DMS79 (cell line): Measurements from ENCODE around the gene SPATA2L.

Experiments used
- DNase-seq: peaks from one replicate; lab custom pipeline; 2025; lab: John Stamatoyannopoulos, UW

Gene SPATA2L

GRCh38 chr16:89701425-89702406 is at the start of gene SPATA2L:
SPATA2L (minus strand) TSS chr16:89701705; CDS start chr16:89701232, 473 bp downstream.
- peak; percentile 82 for DNase-seq

GRCh38 chr16:89749637-89750036 is 48.1 kb upstream of the SPATA2L start:
- no peak for DNase-seq

- DNase-seq: no peak
Observed at GRCh38 chr16:89748921-89749320, 47.4 kb upstream of the SPATA2L start.

- DNase-seq: no peak
Observed at GRCh38 chr16:89748076-89748475, 46.6 kb upstream of the SPATA2L start.

- DNase-seq: no peak
Observed at GRCh38 chr16:89746043-89746442, 44.5 kb upstream of the SPATA2L start.

GRCh38 chr16:89744813-89745212 is 43.3 kb upstream of the SPATA2L start:
- DNase-seq: no peak

GRCh38 chr16:89742948-89743347 is 41.4 kb upstream of the SPATA2L start:
- DNase-seq: no peak

GRCh38 chr16:89741342-89742014 is 40.0 kb upstream of the SPATA2L start:
- no peak for DNase-seq

GRCh38 chr16:89739383-89739782 is 37.9 kb upstream of the SPATA2L start:
- no peak for DNase-seq

GRCh38 chr16:89738538-89739317 is 37.2 kb upstream of the SPATA2L start:
- no peak for DNase-seq

GRCh38 chr16:89738072-89738377 is 36.5 kb upstream of the SPATA2L start:
- DNase-seq: no peak

GRCh38 chr16:89737341-89738071 is 36.0 kb upstream of the SPATA2L start:
- DNase-seq: no peak

- no peak for DNase-seq
Observed at GRCh38 chr16:89736554-89736953, 35.0 kb upstream of the SPATA2L start.

GRCh38 chr16:89733792-89734191 is 32.3 kb upstream of the SPATA2L start:
- DNase-seq: no peak

GRCh38 chr16:89733322-89733721 is 31.8 kb upstream of the SPATA2L start:
- DNase-seq: no peak

GRCh38 chr16:89732918-89733242 is 31.4 kb upstream of the SPATA2L start:
- DNase-seq: no peak

- DNase-seq: no peak
Observed at GRCh38 chr16:89732142-89732917, 30.8 kb upstream of the SPATA2L start.

- no peak for DNase-seq
Observed at GRCh38 chr16:89730610-89731234, 29.2 kb upstream of the SPATA2L start.

GRCh38 chr16:89729863-89730593 is 28.5 kb upstream of the SPATA2L start:
- DNase-seq: no peak

- DNase-seq: no peak
Observed at GRCh38 chr16:89729293-89729692, 27.8 kb upstream of the SPATA2L start.
